Activated gamma-delta T cell (primary cell): ENCODE measurements around the gene UNC45B.
"Not testable (repeated sequence)": the region's sequence is repeated elsewhere in the genome, so short reads cannot be mapped to it uniquely, and the experiment has no call there.

Source experiments
- DNase-seq: peaks from one replicate; lab custom pipeline; 2025; lab: John Stamatoyannopoulos, UW
- total RNA-seq, 2 donors: gene quantifications; one replicate each; lab custom pipeline; 2026; lab: John Stamatoyannopoulos, UW

UNC45B gene
- total RNA-seq: 0.57 to 0.92 reads per million in 2 donors

- no peak for DNase-seq
Observed at GRCh38 chr17:35147375-35147905, at the start of gene UNC45B. TSS of gene UNC45B (plus strand) at chr17:35147817. CDS start at chr17:35148264, 447 bp downstream.

GRCh38 chr17:35099908-35100307 lies 47.7 kb upstream of the UNC45B start:
- DNase-seq: no peak

- DNase-seq: no peak
Observed at GRCh38 chr17:35101036-35101435, 46.6 kb upstream of the UNC45B start.

GRCh38 chr17:35101725-35102124 lies 45.9 kb upstream of the UNC45B start:
- DNase-seq: no peak

GRCh38 chr17:35103271-35103670 lies 44.3 kb upstream of the UNC45B start:
- no peak for DNase-seq

GRCh38 chr17:35104844-35105450 lies 42.7 kb upstream of the UNC45B start:
- no peak for DNase-seq

GRCh38 chr17:35110791-35111190 lies 36.8 kb upstream of the UNC45B start:
- DNase-seq: not testable (repeated sequence)

GRCh38 chr17:35116845-35117244 lies 30.8 kb upstream of the UNC45B start:
- DNase-seq: no peak

GRCh38 chr17:35117984-35118383 lies 29.6 kb upstream of the UNC45B start:
- no peak for DNase-seq

- DNase-seq: peak; percentile 64
Observed at GRCh38 chr17:35119370-35120165, 28.0 kb upstream of the UNC45B start, which contains the start of gene RAD51D. TSS of gene RAD51D (minus strand) at chr17:35119860. CDS start at chr17:35119613, 247 bp downstream.

GRCh38 chr17:35121315-35121714 lies 26.3 kb upstream of the UNC45B start, which contains the start of gene FNDC8:
TSS of gene FNDC8 (plus strand) at chr17:35121615. CDS start at chr17:35121694, 79 bp downstream.
- no peak for DNase-seq

GRCh38 chr17:35127751-35128514 lies 19.7 kb upstream of the UNC45B start:
- no peak for DNase-seq

GRCh38 chr17:35129154-35129972 lies 18.3 kb upstream of the UNC45B start:
- no peak for DNase-seq

- no peak for DNase-seq
Observed at GRCh38 chr17:35129973-35130351, 17.7 kb upstream of the UNC45B start.

- no peak for DNase-seq
Observed at GRCh38 chr17:35130392-35130791, 17.2 kb upstream of the UNC45B start.

- DNase-seq: no peak
Observed at GRCh38 chr17:35132099-35132498, 15.5 kb upstream of the UNC45B start.

- no peak for DNase-seq
Observed at GRCh38 chr17:35132816-35133550, 14.6 kb upstream of the UNC45B start.

GRCh38 chr17:35135322-35135721 lies 12.3 kb upstream of the UNC45B start:
- DNase-seq: no peak

GRCh38 chr17:35138218-35138617 lies 9.4 kb upstream of the UNC45B start:
- no peak for DNase-seq

GRCh38 chr17:35141681-35142466 lies 5.7 kb upstream of the UNC45B start, which contains the start of gene NLE1:
TSS of gene NLE1 (minus strand) at chr17:35142303. CDS start at chr17:35142275, 28 bp downstream.
- DNase-seq: peak; percentile 66
